HepG2 (cell line): ENCODE measurements around the gene GRAMD1A. TPM values are rescaled to one million over a fixed set of nuclear protein-coding genes. Genes with fewer than 3 reads are reported as not detected.

ENCODE experiments used
- GMEB1 ChIP-seq: sonication (generic); formaldehyde crosslinking; IDR thresholded peaks from 2 replicates; pipeline ENCODE4 v1.5.1; 2020; ENCODE audit warnings: missing genetic modification reagents, mild to moderate bottlenecking, borderline replicate concordance
- HBP1 ChIP-seq: IDR thresholded peaks from 2 replicates; pipeline ENCODE4 v1.6.1; 2016; ENCODE audit warnings: low read depth, control low read depth
- PRPF4 ChIP-seq: fragments of 200-400 bp; formaldehyde crosslinking; IDR thresholded peaks from 2 replicates; pipeline ENCODE4 v1.6.1; 2016; ENCODE audit warnings: low read length, low read depth; ENCODE audit not compliant: poor library complexity, severe bottlenecking
- RFX3 ChIP-seq: IDR thresholded peaks from 2 replicates; pipeline ENCODE4 v1.6.1; 2016; ENCODE audit warnings: missing biosample characterization, missing genetic modification reagents
- SMAD1 ChIP-seq: sonication (generic); formaldehyde crosslinking; IDR thresholded peaks from 2 replicates; pipeline ENCODE4 v1.4.0; 2020; ENCODE audit warnings: missing genetic modification reagents, low read depth, mild to moderate bottlenecking, borderline replicate concordance
- ZNF260 ChIP-seq: sonication (generic); formaldehyde crosslinking; IDR thresholded peaks from 2 replicates; pipeline ENCODE4 v1.4.0; 2020; ENCODE audit warnings: missing genetic modification reagents, low read depth, mild to moderate bottlenecking, borderline replicate concordance
- ZNF407 ChIP-seq: sonication (generic); formaldehyde crosslinking; IDR thresholded peaks from one replicate; pipeline ENCODE4 v1.5.1; 2020; ENCODE audit warnings: mild to moderate bottlenecking, missing genetic modification reagents; ENCODE audit errors: not compliant biosample characterization
- ZNF503 ChIP-seq: sonication (generic); formaldehyde crosslinking; IDR thresholded peaks from 2 replicates; pipeline ENCODE4 v1.4.0; 2020; ENCODE audit warnings: missing genetic modification reagents
- ZNF652 ChIP-seq: IDR thresholded peaks from 2 replicates; pipeline ENCODE4 v1.6.1; 2016; ENCODE audit warnings: low read depth, borderline replicate concordance
- ZNF788 ChIP-seq: sonication (generic); formaldehyde crosslinking; IDR thresholded peaks from 2 replicates; pipeline ENCODE4 v1.5.0; 2020; ENCODE audit warnings: mild to moderate bottlenecking, missing genetic modification reagents, borderline replicate concordance
- polyA plus RNA-seq, 8 experiments: library from polyadenylated mRNA; depleted of rRNA in 3 of 8; stranded (reverse) in 7 of 8; unstranded in 1 of 8; fragments of >200 nt; fragmentation: Illumina TruSeq in 4 of 8; extraction: Trizol in 4 of 8; gene quantifications; 2 replicates each; pipeline versions ENCODE4 v1.2.1 to v1.2.3, GENCODE V29; 2011 to 2016; ENCODE audit warnings: low read depth in 4 of 8, missing spikeins in 1 of 8, mixed read lengths in 1 of 8; ENCODE audit not compliant: insufficient read depth in 1 of 8
- total RNA-seq, 5 experiments: library from RNA; depleted of rRNA; stranded (reverse); fragments of >200 nt; fragmentation: Illumina TruSeq; extraction: Trizol; gene quantifications; 2 replicates each; pipeline ENCODE4 v1.2.3, GENCODE V29; 2016; ENCODE audit warnings: low read depth in 1 of 5

GRAMD1A gene
- total and polyA plus RNA-seq, 2 of the 13 experiments (the other 11 are each of a cell fraction or from before 2014, with no cell fraction given): 14.7 to 181 TPM

GRCh38 chr19:34994643-34995541, 5.2 kb upstream of the GRAMD1A start (continued):
- TF ChIP-seq ZNF407 (CRISPR knock-in tag): no peak
- no peak for TF ChIP-seq PRPF4
- no peak for TF ChIP-seq ZNF260 (CRISPR knock-in tag)
- 0 out of 2 replicates have a peak, but pooled peaks have one; percentile 63 for TF ChIP-seq HBP1 (CRISPR knock-in tag)
- peak; percentile 16; the same call in 1 of the 2 replicates for TF ChIP-seq GMEB1
- TF ChIP-seq ZNF788 (CRISPR knock-in tag): peak; percentile 35; the same call in 1 of the 2 replicates
- TF ChIP-seq SMAD1 (CRISPR knock-in tag): no peak
- peak; percentile 85; the same call in 1 of the 2 replicates for TF ChIP-seq ZNF503 (CRISPR knock-in tag)
- TF ChIP-seq ZNF652: no peak
- TF ChIP-seq RFX3 (CRISPR knock-in tag): no peak
